GM12801 (cell line): ENCODE measurements around the gene HHAT.

Experiments used
- TF ChIP-seq, protein P1 (sequence below): IDR thresholded peaks from one replicate; pipeline ENCODE4 v1.5.1; 2011; ENCODE audit warnings: control low read depth; ENCODE audit not compliant: insufficient read length; ENCODE audit errors: extremely low read depth

HHAT gene

GRCh38 chr1:210655511-210655910, 326.8 kb downstream of the HHAT start:
- TF ChIP-seq, protein P1, sequence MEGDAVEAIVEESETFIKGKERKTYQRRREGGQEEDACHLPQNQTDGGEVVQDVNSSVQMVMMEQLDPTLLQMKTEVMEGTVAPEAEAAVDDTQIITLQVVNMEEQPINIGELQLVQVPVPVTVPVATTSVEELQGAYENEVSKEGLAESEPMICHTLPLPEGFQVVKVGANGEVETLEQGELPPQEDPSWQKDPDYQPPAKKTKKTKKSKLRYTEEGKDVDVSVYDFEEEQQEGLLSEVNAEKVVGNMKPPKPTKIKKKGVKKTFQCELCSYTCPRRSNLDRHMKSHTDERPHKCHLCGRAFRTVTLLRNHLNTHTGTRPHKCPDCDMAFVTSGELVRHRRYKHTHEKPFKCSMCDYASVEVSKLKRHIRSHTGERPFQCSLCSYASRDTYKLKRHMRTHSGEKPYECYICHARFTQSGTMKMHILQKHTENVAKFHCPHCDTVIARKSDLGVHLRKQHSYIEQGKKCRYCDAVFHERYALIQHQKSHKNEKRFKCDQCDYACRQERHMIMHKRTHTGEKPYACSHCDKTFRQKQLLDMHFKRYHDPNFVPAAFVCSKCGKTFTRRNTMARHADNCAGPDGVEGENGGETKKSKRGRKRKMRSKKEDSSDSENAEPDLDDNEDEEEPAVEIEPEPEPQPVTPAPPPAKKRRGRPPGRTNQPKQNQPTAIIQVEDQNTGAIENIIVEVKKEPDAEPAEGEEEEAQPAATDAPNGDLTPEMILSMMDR = no peak

DNA sequence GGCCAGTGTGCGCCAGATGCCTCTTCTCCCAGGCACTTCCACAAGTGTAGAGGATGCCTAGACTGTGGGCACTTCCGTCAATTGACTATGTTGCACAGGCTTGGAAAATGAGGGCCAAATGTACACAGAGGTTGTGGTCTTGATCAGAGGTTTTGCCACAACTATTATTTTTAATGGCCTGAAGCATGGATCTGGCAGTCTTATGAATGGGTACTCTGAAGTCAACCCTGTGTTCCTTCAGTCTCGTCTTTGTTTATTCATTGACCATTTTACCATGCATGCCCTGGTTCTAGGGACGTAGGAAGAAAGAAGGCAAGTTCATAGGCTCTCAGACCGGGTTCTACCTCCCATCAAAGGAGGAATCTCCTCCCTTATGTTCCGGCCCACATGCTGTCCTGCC, 329.1 kb downstream of the HHAT start:
- TF ChIP-seq, protein P1 = no peak

DNA sequence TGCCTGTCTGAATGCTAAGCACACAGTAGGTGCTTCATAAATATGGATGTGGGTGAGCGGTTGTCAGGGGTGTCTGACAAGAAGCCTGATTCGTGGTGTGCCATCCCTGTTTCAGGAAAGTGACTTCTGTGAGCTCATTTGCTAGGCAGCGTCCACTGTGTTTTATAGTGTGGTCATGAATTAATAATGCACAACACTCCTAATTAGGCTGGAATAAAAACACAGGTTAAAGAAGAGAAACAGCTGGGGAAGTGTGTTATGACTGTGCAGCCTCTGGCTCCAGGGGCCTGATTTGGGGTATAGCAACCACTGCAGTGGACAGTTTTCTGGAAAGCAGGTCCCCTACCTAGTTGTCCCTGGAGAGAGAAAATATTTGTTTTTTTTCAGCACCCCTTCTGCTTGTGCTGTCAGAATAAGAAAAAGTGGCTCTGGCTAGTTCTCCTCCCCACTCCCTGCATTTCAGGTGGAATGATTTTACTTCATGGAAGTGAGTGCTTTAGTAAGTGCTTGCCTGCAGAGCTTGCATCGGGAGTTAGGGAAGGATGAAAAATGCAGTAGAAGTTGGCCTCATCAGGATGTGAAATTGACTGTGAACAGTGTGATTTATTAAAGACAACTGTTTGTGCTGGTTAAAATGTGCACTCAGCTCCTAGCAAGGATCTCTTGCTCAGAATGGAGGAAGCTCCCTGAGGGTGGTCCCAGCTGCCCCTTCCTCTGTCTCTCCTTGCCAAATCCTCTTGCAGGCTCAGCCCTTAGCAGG, 333.8 kb downstream of the HHAT start:
- TF ChIP-seq, protein P1 = no peak

- TF ChIP-seq, protein P1 = no peak
These were observed 335.2 kb downstream of the HHAT start for GRCh38 chr1:210663730-210664573.

DNA sequence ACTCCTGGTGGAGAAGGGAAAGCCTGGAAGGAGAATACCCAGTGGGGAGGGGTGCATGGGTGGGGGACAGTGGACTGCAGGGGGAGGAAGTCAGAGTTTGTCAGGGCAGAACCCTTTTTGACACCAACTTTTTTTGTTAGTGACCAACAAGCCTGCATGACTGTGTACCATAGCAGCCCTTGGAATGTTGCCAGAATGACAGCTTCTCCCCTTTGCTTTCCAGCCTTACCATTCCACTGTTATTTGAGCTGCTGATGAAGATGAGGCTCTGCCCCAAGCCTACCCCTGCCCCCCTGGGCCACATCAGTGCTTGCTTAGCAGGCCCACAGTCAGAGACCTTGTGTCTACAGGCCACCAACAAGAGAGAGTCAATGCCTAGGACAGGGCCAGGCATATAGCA, 341.2 kb downstream of the HHAT start:
- TF ChIP-seq, protein P1 = no peak

DNA sequence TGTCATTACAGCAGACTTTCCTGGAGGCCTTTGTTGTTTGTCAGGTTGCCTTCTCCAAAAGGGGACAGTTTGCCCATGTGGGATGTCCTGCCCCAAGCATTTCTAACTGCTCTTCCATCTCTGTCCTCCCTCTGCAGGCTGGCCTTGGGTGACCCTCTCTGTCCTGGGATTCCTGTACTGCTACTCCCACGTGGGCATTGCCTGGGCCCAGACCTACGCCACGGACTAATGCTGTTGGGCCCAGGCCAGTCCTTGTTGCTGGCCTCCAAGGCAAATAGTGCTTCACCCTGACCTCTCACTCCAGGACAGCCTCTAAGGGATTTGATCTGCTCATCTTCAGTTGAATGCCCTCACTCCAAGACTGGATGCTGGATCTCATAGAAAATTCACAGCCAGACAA, 345.4 kb downstream of the HHAT start:
- TF ChIP-seq, protein P1 = no peak

- TF ChIP-seq, protein P1 = no peak
These were observed 347.8 kb downstream of the HHAT start for GRCh38 chr1:210676539-210676938.
